Measurements from ENCODE around the gene ARL14.
A peak's percentile ranks its signal among the peaks of the same experiment; 100 is the strongest.

ARL14 gene

GRCh38 chr3:160675566-160676124 lies 1.3 kb upstream of the ARL14 start:
- intact Hi-C loops (cut with DNase I), result no loop called here
- no peak for DNase-seq

- intact Hi-C loops (cut with DNase I), result no loop called here
- no peak for DNase-seq
These were observed 510 bp downstream of the ARL14 start for GRCh38 chr3:160677459-160677881.

GRCh38 chr3:160678292-160678842 lies 1.4 kb downstream of the ARL14 start:
- DNase-seq, result no peak
- intact Hi-C loops (cut with DNase I), result no loop called here

GRCh38 chr3:160684368-160684740 lies 7.4 kb downstream of the ARL14 start:
- no peak for DNase-seq

GRCh38 chr3:160685144-160685766 lies 8.3 kb downstream of the ARL14 start:
- no peak for DNase-seq
- intact Hi-C loops (cut with DNase I), result no loop called here

More at GRCh38 chr3:160684368-160684740, 7.4 kb downstream of the ARL14 start:
- intact Hi-C loops (cut with DNase I), result no loop called here

- no peak for DNase-seq
- intact Hi-C loops (cut with DNase I), result no loop called here
These were observed 10.1 kb downstream of the ARL14 start for GRCh38 chr3:160686955-160687535.

GRCh38 chr3:160691151-160691550 lies 14.2 kb downstream of the ARL14 start:
- intact Hi-C loops (cut with DNase I), result no loop called here
- no peak for DNase-seq

- DNase-seq, result no peak
- intact Hi-C loops (cut with DNase I), result no loop called here
These were observed 15.0 kb downstream of the ARL14 start for GRCh38 chr3:160691962-160692361.

GRCh38 chr3:160693191-160693590 lies 16.2 kb downstream of the ARL14 start:
- intact Hi-C loops (cut with DNase I), result no loop called here
- DNase-seq, result no peak

GRCh38 chr3:160694345-160694744 lies 17.4 kb downstream of the ARL14 start:
- DNase-seq, result no peak
- intact Hi-C loops (cut with DNase I), result no loop called here

GRCh38 chr3:160695003-160695402 lies 18.0 kb downstream of the ARL14 start:
- intact Hi-C loops (cut with DNase I), result no loop called here
- DNase-seq, result no peak

GRCh38 chr3:160695915-160696327 lies 19.0 kb downstream of the ARL14 start:
- no peak for DNase-seq

GRCh38 chr3:160697637-160698380 lies 20.8 kb downstream of the ARL14 start:
- intact Hi-C loops (cut with DNase I), result no loop called here
- no peak for DNase-seq

More at GRCh38 chr3:160695915-160696327, 19.0 kb downstream of the ARL14 start:
- intact Hi-C loops (cut with DNase I), result no loop called here

- intact Hi-C loops (cut with DNase I), result no loop called here
- DNase-seq, result no peak
These were observed 21.7 kb downstream of the ARL14 start for GRCh38 chr3:160698599-160699195.

GRCh38 chr3:160701490-160701889 lies 24.5 kb downstream of the ARL14 start:
- intact Hi-C loops (cut with DNase I), result no loop called here
- no peak for DNase-seq

- intact Hi-C loops (cut with DNase I), result no loop called here
- DNase-seq, result no peak
These were observed 25.3 kb downstream of the ARL14 start for GRCh38 chr3:160702290-160702689.

- intact Hi-C loops (cut with DNase I), result no loop called here
- no peak for DNase-seq
These were observed 27.0 kb downstream of the ARL14 start for GRCh38 chr3:160703974-160704373.

- intact Hi-C loops (cut with DNase I), result loop anchor here (1.0 to 5.0 kb wide), 2 partner anchors 235 to 715 kb away; no protein-coding TSS in a partner anchor
- DNase-seq, result peak in 4 of 10 donors; percentile 22 to 55 (median 38)
These were observed 30.3 kb downstream of the ARL14 start for GRCh38 chr3:160707187-160707794.

- DNase-seq, result no peak
- intact Hi-C loops (cut with DNase I), result loop anchor here (5.0 kb wide), 1 partner anchor 713 kb away; no protein-coding TSS in a partner anchor
These were observed 32.7 kb downstream of the ARL14 start for GRCh38 chr3:160709477-160710182.
